HG03108 (cell line): Measurements from ENCODE around the gene RCSD1.
"Not testable (repeated sequence)": the region's sequence is repeated elsewhere in the genome, so short reads cannot be mapped to it uniquely, and the experiment has no call there.

Experiments
- ATAC-seq: cut with Tn5 transposase; IDR thresholded peaks from one replicate; pipeline ENCODE4 v1.9.1; 2021; ENCODE audit warnings: moderate library complexity; ENCODE audit not compliant: unreplicated experiment

The RCSD1 gene

GRCh38 chr1:167734841-167735240 lies 104.8 kb downstream of the RCSD1 start:
- ATAC-seq = no peak

- ATAC-seq = no peak
These were observed 107.1 kb downstream of the RCSD1 start for GRCh38 chr1:167737169-167737568.

- no peak for ATAC-seq
These were observed 108.1 kb downstream of the RCSD1 start for GRCh38 chr1:167738158-167738557.

- no peak for ATAC-seq
These were observed 109.7 kb downstream of the RCSD1 start for GRCh38 chr1:167739752-167740151.

- ATAC-seq = not testable (repeated sequence)
These were observed 111.1 kb downstream of the RCSD1 start for GRCh38 chr1:167741103-167741502.

GRCh38 chr1:167742392-167743057 lies 112.5 kb downstream of the RCSD1 start:
- not testable (repeated sequence) for ATAC-seq

GRCh38 chr1:167744901-167745300 lies 114.9 kb downstream of the RCSD1 start:
- ATAC-seq = no peak

- ATAC-seq = no peak
These were observed 116.1 kb downstream of the RCSD1 start for GRCh38 chr1:167746013-167746672.

GRCh38 chr1:167746988-167747655 lies 117.1 kb downstream of the RCSD1 start:
- ATAC-seq = no peak

- no peak for ATAC-seq
These were observed 118.0 kb downstream of the RCSD1 start for GRCh38 chr1:167747988-167748387.

GRCh38 chr1:167748906-167749305 lies 118.9 kb downstream of the RCSD1 start:
- no peak for ATAC-seq

GRCh38 chr1:167749741-167750140 lies 119.7 kb downstream of the RCSD1 start:
- ATAC-seq = no peak

- ATAC-seq = no peak
These were observed 120.6 kb downstream of the RCSD1 start for GRCh38 chr1:167750641-167751040.

- no peak for ATAC-seq
These were observed 121.6 kb downstream of the RCSD1 start for GRCh38 chr1:167751676-167752075.

GRCh38 chr1:167752219-167752985 lies 122.4 kb downstream of the RCSD1 start:
- no peak for ATAC-seq

GRCh38 chr1:167755654-167756053 lies 125.6 kb downstream of the RCSD1 start:
- ATAC-seq = no peak
